MV-4-11 (cell line): Measurements from ENCODE around the gene RNF187.

Experiments
- DNase-seq: peaks from one replicate; lab custom pipeline; 2025; lab: John Stamatoyannopoulos, UW

RNF187 gene

GRCh38 chr1:228487336-228488124 is at the start of gene RNF187:
TSS of gene RNF187 (plus strand) at chr1:228487382.
- no peak for DNase-seq

- no peak for DNase-seq
Measured at GRCh38 chr1:228437424-228437962, 49.7 kb upstream of the RNF187 start.

- DNase-seq = no peak
Measured at GRCh38 chr1:228438266-228438665, 48.9 kb upstream of the RNF187 start.

- DNase-seq = no peak
Measured at GRCh38 chr1:228440761-228441500, 46.3 kb upstream of the RNF187 start.

- DNase-seq = no peak
Measured at GRCh38 chr1:228443395-228443794, 43.8 kb upstream of the RNF187 start.

- no peak for DNase-seq
Measured at GRCh38 chr1:228445490-228445842, 41.7 kb upstream of the RNF187 start.

- DNase-seq = peak; percentile 49
Measured at GRCh38 chr1:228445843-228446650, 41.1 kb upstream of the RNF187 start.

- no peak for DNase-seq
Measured at GRCh38 chr1:228446852-228447251, 40.3 kb upstream of the RNF187 start.

- no peak for DNase-seq
Measured at GRCh38 chr1:228448372-228448771, 38.8 kb upstream of the RNF187 start.

- DNase-seq = no peak
Measured at GRCh38 chr1:228450200-228450599, 37.0 kb upstream of the RNF187 start.

- DNase-seq = peak; percentile 74
Measured at GRCh38 chr1:228452194-228453021, 34.8 kb upstream of the RNF187 start.

- no peak for DNase-seq
Measured at GRCh38 chr1:228453022-228453560, 34.1 kb upstream of the RNF187 start.

- DNase-seq = no peak
Measured at GRCh38 chr1:228453614-228454013, 33.6 kb upstream of the RNF187 start.

GRCh38 chr1:228454238-228454637 is 32.9 kb upstream of the RNF187 start:
- DNase-seq = no peak

- peak; percentile 5 for DNase-seq
Measured at GRCh38 chr1:228455715-228456114, 31.5 kb upstream of the RNF187 start.

GRCh38 chr1:228456252-228457016 is 30.7 kb upstream of the RNF187 start:
- DNase-seq = no peak

- DNase-seq = no peak
Measured at GRCh38 chr1:228457017-228457395, 30.2 kb upstream of the RNF187 start.

GRCh38 chr1:228457396-228458176 is 29.6 kb upstream of the RNF187 start:
- peak; percentile 99 for DNase-seq
